GM19455 (cell line): ENCODE data around the gene PLEKHN1.
"Not testable (repeated sequence)": the region's sequence is repeated elsewhere in the genome, so short reads cannot be mapped to it uniquely, and the experiment has no call there.

Experiments
- ATAC-seq: cut with Tn5 transposase; IDR thresholded peaks from one replicate; pipeline ENCODE4 v1.9.1; 2021; ENCODE audit not compliant: unreplicated experiment

PLEKHN1 gene

GRCh38 chr1:973459-974292, 7.4 kb downstream of the PLEKHN1 start:
- no peak for ATAC-seq

DNA sequence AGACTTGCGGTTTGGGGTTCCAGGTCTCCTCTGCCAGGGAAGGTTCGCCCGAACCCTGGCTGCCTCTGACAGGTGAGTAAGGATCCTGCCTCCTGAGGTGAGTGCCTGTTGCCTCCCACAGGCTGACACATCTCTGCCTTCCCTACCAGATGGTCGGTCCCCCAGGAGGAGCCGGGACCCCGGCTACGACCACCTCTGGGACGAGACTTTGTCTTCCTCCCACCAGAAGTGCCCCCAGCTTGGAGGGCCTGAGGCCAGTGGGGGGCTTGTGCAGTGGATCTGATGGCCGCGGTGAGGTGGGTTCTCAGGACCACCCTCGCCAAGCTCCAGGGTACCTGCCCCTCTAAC, 8.0 kb downstream of the PLEKHN1 start:
- no peak for ATAC-seq

DNA sequence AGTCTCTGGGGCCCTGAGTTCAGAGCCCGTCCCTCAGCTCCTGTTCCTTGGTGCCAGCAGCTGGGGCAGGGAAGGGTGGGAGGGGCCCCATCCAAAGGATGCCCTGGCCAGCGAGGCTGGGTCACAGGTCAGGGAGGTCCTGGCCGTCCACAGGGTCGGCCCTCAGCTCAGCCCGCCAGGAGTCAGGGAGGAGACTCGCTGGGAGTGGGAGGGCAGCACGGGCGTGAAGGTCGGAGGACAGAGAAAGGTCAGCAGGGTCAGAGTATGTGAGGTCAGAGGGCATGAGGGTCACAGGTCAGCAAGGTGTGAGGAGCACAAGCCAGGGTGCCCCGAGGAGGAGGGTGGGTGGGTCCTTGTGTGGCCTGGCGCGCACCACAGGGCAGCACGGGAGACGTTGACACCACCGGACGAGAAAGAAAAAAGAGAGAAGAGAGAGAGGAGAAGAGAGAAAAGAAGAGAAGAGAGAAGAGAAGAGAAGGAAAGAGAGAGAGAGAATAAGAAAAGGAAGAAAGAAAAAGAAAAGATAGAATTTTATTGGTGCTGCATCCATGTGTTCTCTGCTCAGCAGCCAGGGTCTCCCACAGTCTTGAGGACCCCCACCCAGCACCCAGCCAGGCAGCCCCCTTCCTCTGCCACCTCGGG, 8.5 kb downstream of the PLEKHN1 start:
- ATAC-seq, result no peak

GRCh38 chr1:975365-975764, 9.1 kb downstream of the PLEKHN1 start:
- no peak for ATAC-seq

DNA sequence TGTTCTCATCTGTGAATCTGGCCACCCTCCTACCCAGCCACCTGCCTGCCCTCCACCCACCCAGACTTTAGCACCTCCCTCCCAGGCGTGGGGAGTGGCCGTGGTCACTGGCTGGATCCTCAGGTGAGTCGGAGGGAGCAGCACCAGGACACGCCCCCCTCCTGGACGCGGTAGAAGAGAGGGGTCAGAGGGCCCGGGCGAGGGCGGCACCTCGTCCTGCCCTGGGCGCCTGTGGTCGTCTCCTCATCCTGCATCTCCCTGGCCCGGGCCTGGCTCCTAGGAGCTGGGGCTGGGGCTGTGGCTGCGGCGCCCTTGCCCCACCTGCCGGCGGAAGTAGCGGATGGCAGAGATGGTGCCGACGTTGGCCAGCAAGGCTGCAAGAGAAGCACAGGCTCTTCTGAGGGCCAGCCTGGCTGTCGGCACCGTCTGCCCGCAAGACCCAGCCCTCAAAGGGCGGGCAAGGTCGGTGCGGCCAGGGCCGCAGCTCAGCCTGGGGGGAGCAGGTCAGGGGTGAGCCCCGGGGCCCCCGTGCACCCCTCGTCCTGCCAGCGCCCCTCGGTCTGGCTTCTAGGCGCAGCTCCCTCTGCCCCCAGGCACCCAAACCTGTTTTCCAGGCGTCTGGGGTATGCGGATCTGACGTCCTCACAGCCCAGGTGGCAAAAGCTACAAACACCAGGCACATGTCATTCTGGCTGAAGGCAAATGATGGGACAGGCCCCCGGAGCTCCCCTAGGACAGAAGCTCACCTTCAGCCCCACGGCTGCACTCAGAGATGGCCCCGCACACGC, 9.8 kb downstream of the PLEKHN1 start:
- no peak for ATAC-seq

DNA sequence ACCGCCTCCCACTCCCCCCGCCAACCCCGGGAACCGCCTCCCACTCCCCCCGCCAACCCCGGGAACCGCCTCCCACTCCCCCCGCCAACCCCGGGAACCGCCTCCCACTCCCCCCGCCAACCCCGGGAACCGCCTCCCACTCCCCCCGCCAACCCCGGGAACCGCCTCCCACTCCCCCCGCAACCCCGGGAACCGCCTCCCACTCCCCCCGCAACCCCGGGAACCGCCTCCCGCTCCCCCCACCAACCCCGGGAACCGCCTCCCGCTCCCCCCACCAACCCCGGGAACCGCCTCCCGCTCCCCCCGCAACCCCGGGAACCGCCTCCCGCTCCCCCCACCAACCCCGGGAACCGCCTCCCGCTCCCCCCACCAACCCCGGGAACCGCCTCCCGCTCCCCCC, 10.5 kb downstream of the PLEKHN1 start:
- not testable (repeated sequence) for ATAC-seq

GRCh38 chr1:978069-978834, 12.0 kb downstream of the PLEKHN1 start:
- ATAC-seq, result no peak

DNA sequence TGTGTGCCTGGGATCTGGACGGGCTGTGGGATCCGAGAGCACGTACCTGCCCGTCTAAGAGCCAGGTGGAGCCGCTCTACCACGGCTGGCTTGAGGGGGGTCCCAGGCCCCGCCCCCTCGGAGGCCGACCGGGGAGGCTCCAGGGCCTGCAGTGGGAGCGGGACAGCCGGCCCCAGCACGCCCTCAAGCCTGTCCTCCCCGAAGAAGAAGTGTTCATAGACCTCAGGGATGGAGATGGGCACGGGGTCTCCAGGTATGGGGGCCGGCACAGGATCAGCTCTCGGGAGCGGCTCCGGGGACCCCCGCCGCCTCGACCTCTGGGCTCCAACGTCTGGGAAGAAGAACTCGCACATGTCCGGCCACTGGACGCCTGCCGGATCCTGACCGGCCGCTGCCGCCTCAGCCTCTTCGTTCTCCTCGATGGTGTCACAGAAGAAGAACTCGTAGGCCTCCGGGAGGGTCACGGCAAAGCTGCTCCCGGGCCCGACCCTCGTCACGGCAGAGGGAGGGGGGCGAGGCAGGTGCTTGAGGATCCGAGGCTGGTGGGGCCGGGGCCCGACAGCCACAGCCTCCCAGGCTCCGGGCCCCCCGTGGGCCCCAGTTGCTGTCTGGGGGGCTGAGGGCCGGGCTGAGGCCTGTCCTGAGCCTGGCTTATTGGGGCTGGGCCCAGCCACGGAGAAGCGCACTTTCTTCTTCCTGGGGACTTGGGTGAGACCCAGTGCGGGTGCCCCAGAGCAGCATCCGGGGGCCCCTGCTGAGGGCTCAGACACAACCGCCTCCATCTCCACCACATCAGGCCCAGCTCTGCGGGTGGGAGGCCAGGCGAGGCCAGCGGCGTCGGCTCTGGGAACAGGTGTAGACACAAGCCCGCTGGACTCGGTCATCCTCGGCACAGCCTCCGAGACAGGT, 12.8 kb downstream of the PLEKHN1 start:
- no peak for ATAC-seq

DNA sequence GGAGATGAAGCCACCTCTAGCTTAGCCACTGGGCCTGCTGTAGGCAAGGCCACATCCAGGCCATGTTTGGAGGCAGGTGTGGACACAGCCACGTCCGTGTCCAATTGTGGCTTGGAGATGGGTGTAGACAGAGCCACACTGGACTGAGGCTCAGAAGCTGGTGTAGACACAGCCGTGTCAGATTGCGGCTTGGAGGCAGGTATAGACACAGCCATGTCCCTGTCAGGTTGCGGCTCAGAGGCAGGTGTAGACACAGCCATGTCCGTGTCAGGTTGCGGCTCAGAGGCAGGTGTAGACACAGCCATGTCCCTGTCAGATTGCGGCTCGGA, 13.4 kb downstream of the PLEKHN1 start:
- no peak for ATAC-seq

DNA sequence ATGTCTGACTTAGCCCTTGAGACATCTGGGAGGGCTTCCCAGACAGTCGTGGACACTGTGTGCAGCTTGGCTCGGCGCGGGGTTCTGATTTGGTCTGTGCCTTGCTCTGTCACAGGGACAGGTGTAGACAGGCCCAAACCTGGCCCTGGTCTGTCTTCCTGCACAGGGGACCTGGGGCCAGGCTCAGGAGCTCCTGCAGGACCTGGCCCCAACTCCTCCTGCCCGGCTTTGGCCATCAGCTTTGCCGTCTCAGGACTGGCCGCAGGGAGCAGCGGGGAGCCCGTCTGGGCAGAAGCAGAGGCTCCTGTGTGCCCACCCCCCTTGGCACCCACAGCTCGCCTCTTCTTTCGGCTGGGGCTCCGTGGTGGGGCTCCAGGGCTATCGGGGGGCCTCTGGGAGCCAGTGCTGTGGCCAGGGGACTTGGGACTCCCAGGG, 13.9 kb downstream of the PLEKHN1 start:
- ATAC-seq, result no peak

GRCh38 chr1:980602-981395, 14.5 kb downstream of the PLEKHN1 start:
- ATAC-seq, result no peak

- no peak for ATAC-seq
Measured at GRCh38 chr1:981491-981954, 15.2 kb downstream of the PLEKHN1 start.

- ATAC-seq, result no peak
Measured at GRCh38 chr1:981955-982558, 15.8 kb downstream of the PLEKHN1 start, which contains the start of gene PERM1. Gene PERM1 (minus strand): TSS chr1:982093. CDS start chr1:981029, 1,064 bp downstream.

DNA sequence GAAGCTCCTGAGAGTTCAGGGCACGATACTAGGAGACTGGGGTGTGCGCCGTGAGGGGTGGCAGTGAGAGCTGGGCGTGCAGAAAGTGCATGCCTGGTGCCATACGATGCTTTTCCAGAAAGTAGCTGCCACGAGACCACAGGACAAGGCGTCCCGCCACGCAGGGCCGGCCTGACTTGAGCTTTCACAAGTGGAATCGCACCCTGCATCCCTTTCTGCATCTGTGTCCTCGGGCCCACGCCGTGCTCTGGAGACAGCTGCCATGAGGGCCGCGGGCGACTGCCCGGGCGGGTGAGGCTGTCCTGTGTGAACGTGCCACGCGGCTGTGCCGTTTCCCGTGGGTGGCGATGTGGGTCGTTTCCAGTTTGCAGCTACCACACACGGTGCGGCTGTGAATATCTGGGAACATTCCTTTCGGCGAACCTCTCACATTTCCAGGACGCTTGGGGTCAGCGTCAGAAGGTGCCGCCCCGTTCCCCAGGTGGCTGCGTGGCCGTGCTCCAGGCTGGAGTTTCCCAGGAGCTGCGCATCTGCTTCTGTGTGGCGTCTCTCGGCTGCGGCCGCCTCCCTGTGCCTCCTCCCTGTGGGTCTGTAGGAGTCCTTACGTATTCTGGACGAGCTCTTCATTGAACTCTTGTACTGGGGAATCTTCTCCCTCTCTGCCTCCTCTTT, 16.6 kb downstream of the PLEKHN1 start:
- no peak for ATAC-seq

- no peak for ATAC-seq
Measured at GRCh38 chr1:983798-984475, 17.7 kb downstream of the PLEKHN1 start.

- ATAC-seq, result no peak
Measured at GRCh38 chr1:984476-984814, 18.2 kb downstream of the PLEKHN1 start.

DNA sequence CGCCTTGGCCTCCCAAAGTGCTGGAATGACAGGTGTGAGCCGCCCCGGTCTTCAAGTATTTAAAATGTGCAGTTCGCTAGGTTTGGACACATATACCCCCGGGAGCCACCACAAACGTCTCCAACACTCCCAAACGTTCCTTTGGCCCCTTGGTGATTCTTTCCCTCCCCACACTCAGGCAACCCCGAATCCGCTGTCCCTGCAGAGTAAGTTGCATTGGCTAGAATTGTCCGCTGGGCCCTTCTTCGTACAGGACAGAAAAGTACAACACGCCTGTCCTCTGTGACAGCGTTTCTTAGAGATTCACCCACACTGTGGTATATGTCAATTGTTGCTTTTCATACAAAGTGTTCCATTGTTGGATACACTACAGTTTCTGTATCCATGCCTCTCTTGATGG, 18.8 kb downstream of the PLEKHN1 start:
- no peak for ATAC-seq

DNA sequence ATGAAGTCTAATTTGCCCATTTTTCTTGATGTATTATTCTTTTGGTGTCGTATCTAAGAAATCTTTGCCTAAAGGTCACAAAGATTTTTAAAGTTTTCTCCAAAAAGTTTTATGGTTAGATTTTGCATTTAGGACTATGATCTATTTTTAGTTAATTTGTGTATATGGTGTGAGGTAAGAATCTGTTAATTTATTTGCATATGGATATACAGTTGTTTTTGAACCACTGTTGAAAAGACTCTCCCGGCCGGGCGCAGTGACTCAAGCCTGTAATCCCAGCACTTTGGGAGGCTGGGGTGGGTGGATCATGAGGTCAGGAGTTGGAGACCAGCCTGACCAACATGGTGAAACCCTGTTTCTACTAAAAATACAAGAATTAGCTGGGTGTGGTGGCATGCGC, 21.8 kb downstream of the PLEKHN1 start:
- ATAC-seq, result not testable (repeated sequence)
